K562 (cell line): ENCODE data around the gene TDRD3. TPM values are rescaled to one million over a fixed set of nuclear protein-coding genes. Genes with fewer than 3 reads are reported as not detected.

ENCODE experiments used
- ATAC-seq: fragments of 200-7000 bp; cut with Tn5 transposase; 3 replicates; pipeline ENCODE4 v1.9.1; 2020; ENCODE audit warnings: moderate library complexity
- BruUV-seq: library from RNA; stranded (reverse); fragments of 400-500 nt; replicated peaks from 2 replicates; lab custom pipeline; 2021; lab: Mats Ljungman, UMichigan
- CTCF ChIA-PET: fragments of 300-600 bp; formaldehyde crosslinking; extraction: SDS; loops from one replicate; lab custom pipeline; 2021; ENCODE audit warnings: low intra/inter-chr PET ratio; lab: Yijun Ruan, JAX
- POLR2A ChIA-PET: fragments of 300-600, 350-650 bp; sonication (Branson Sonifier 250); formaldehyde crosslinking; extraction: SDS; loops from one replicate; lab custom pipeline; 2021; ENCODE audit warnings: antibody characterized with exemption, inconsistent platforms; lab: Yijun Ruan, JAX
- DNase-seq, 4 experiments: peaks; one replicate each; pipeline versions ENCODE4 v3.0.0 to v3.0.0-alpha.2; 2011 to 2018; ENCODE audit warnings: low spot score in 3 of 4, mixed read lengths in 3 of 4; ENCODE audit errors: extremely low read depth in 1 of 4
- FAIRE-seq: peaks from 2 replicates; lab custom pipeline; 2011; peaks lifted over from hg19 to GRCh38; lab: Jason Lieb, UNC
- H2AFZ ChIP-seq: 2 replicates; pipeline ENCODE4 v1.6.0; 2011; ENCODE audit warnings: low read depth, low read length, control low read depth, inconsistent platforms
- H3K27ac ChIP-seq: fragments of 200-600 bp; 3 replicates; pipeline ENCODE4 v1.8.0; 2011; ENCODE audit warnings: low read depth, mild to moderate bottlenecking, control low read depth, inconsistent platforms, low read length, moderate library complexity, mixed read lengths; ENCODE audit errors: extremely low read depth
- H3K27me3 ChIP-seq, 2 experiments: fragments of 300-600 bp in 1 of 2; 2 replicates in 1 of 2; 3 replicates in 1 of 2; pipeline versions ENCODE4 v1.6.0 to v1.8.0; 2011; ENCODE audit warnings: inconsistent platforms in 2 of 2, low read length in 2 of 2, mild to moderate bottlenecking in 1 of 2, mixed read lengths in 1 of 2, moderate library complexity in 1 of 2; ENCODE audit not compliant: control insufficient read depth in 2 of 2, insufficient read depth in 2 of 2
- H3K36me3 ChIP-seq: fragments of 300-600 bp; 3 replicates; pipeline ENCODE4 v1.8.0; 2011; ENCODE audit warnings: mild to moderate bottlenecking, low read length, inconsistent platforms; ENCODE audit not compliant: control insufficient read depth, insufficient read depth
- H3K4me1 ChIP-seq, 2 experiments: fragments of 200-600 bp in 1 of 2; replicated peaks in 1 of 2; 2 replicates in 1 of 2; 3 replicates in 1 of 2; pipeline versions ENCODE4 v1.5.1 to v1.8.0; 2011; ENCODE audit warnings: inconsistent platforms in 2 of 2, low read length in 2 of 2, mild to moderate bottlenecking in 1 of 2, mixed read lengths in 1 of 2, moderate library complexity in 1 of 2; ENCODE audit not compliant: control insufficient read depth in 2 of 2, insufficient read depth in 2 of 2
- H3K4me2 ChIP-seq: 2 replicates; pipeline ENCODE4 v1.6.1; 2011; ENCODE audit warnings: low read length, control low read depth, inconsistent platforms, mixed read lengths; ENCODE audit not compliant: insufficient read depth
- H3K4me3 ChIP-seq: fragments of 200-600 bp; sonication (generic), shearing (Covaris generic); 2 replicates; pipeline ENCODE4 v1.5.1; 2016; ENCODE audit warnings: control low read depth, inconsistent platforms
- H3K79me2 ChIP-seq: fragments of 200-600 bp; 3 replicates; pipeline ENCODE4 v1.8.0; 2011; ENCODE audit warnings: low read length, inconsistent platforms; ENCODE audit not compliant: control insufficient read depth, insufficient read depth
- H3K9ac ChIP-seq, 2 experiments: 2 replicates each; pipeline versions ENCODE4 v1.6.0 to v1.6.1; 2011; ENCODE audit warnings: low read depth in 2 of 2, low read length in 2 of 2, control low read depth in 1 of 2, inconsistent platforms in 1 of 2, mild to moderate bottlenecking in 1 of 2, mixed read lengths in 1 of 2; ENCODE audit not compliant: insufficient read depth in 1 of 2
- H3K9me1 ChIP-seq: one replicate; pipeline ENCODE4 v1.6.0; 2011; ENCODE audit warnings: inconsistent platforms, mild to moderate bottlenecking, low read length, moderate library complexity; ENCODE audit not compliant: control insufficient read depth, insufficient read depth
- H3K9me3 ChIP-seq: replicated peaks from 2 replicates; pipeline ENCODE4 v1.5.1; 2011; ENCODE audit warnings: low read depth, low read length, inconsistent platforms; ENCODE audit not compliant: control insufficient read depth, insufficient read depth
- H4K20me1 ChIP-seq: replicated peaks from 2 replicates; pipeline ENCODE4 v1.6.1; 2011; ENCODE audit warnings: low read length, inconsistent platforms, mixed read lengths; ENCODE audit not compliant: control insufficient read depth, insufficient read depth
- CBFA2T2 ChIP-seq: fragments of 450-650 bp; conservative IDR thresholded peaks from 2 replicates; pipeline ENCODE4 v1.6.1; 2017; ENCODE audit warnings: mild to moderate bottlenecking
- CBFA2T3 ChIP-seq: fragments of 450-650 bp; IDR thresholded peaks from 2 replicates; pipeline ENCODE4 v1.6.1; 2017
- CBX5 ChIP-seq: IDR thresholded peaks from 2 replicates; pipeline ENCODE4 v1.6.1; 2014; ENCODE audit warnings: low read depth, borderline replicate concordance
- CHCHD3 ChIP-seq: fragments of 250-450 bp; sonication (Bioruptor Pico); IDR thresholded peaks from 2 replicates; pipeline ENCODE4 v2.1.2; 2022; ENCODE audit warnings: mild to moderate bottlenecking
- DEAF1 ChIP-seq: fragments of 450-650 bp; formaldehyde crosslinking; IDR thresholded peaks from 2 replicates; pipeline ENCODE4 v1.4.0; 2020; ENCODE audit warnings: mild to moderate bottlenecking, moderate library complexity
- ELF4 ChIP-seq: fragments of 450-650 bp; formaldehyde crosslinking; IDR thresholded peaks from 2 replicates; pipeline ENCODE4 v1.4.0; 2022; ENCODE audit warnings: missing genetic modification characterization
- FOS ChIP-seq: IDR thresholded peaks from 3 replicates; pipeline ENCODE4 v1.6.1; 2011; ENCODE audit not compliant: insufficient read length; ENCODE audit errors: extremely low read depth
- FOXP4 ChIP-seq: sonication (generic); formaldehyde crosslinking; IDR thresholded peaks from 2 replicates; pipeline ENCODE4 v1.8.0; 2022; ENCODE audit warnings: mild to moderate bottlenecking, missing genetic modification reagents, borderline replicate concordance
- NELFE ChIP-seq: IDR thresholded peaks from 2 replicates; pipeline ENCODE4 v1.6.1; 2011; ENCODE audit warnings: mild to moderate bottlenecking; ENCODE audit not compliant: insufficient read depth, insufficient read length
- NR0B1 ChIP-seq: fragments of 450-650 bp; IDR thresholded peaks from one replicate; pipeline ENCODE4 v1.6.1; 2018; ENCODE audit warnings: mild to moderate bottlenecking, moderate library complexity; ENCODE audit not compliant: partially characterized antibody
- RBM22 ChIP-seq: fragments of 200-400 bp; formaldehyde crosslinking; IDR thresholded peaks from 2 replicates; pipeline ENCODE4 v1.6.1; 2018; ENCODE audit warnings: low read length, low read depth; ENCODE audit not compliant: poor library complexity, severe bottlenecking
- SMARCE1 ChIP-seq: fragments of 450-650 bp; IDR thresholded peaks from 2 replicates; pipeline ENCODE4 v1.7.1; 2016; ENCODE audit warnings: mild to moderate bottlenecking
- ZNF174 ChIP-seq: fragments of 250-450 bp; sonication (Bioruptor Pico); IDR thresholded peaks from 2 replicates; pipeline ENCODE4 v1.4.0; 2020; ENCODE audit warnings: mild to moderate bottlenecking
- WGBS: fragments of 100-300 bp; shearing (Covaris generic); methylation state at CpG from one replicate; pipeline ENCODE4 v1.1.6; 2016; ENCODE audit warnings: low coverage, mixed read lengths; ENCODE audit not compliant: insufficient coverage; ENCODE audit errors: missing lambda C conversion rate; 5-methylcytosine and 5-hydroxymethylcytosine counted together
- in situ Hi-C: fragments of 300-500 bp; cut with MboI; formaldehyde crosslinking; loops from 4 replicates; pipeline ENCODE4 v1.15.0; 2018; ENCODE audit warnings: inconsistent platforms, mixed read lengths
- intact Hi-C: fragments of 100-400 bp; cut with micrococcal nuclease; formaldehyde crosslinking; loops from 2 replicates; pipeline ENCODE4 v1.14.2; 2022
- polyA plus RNA-seq, 8 experiments: library from polyadenylated mRNA; depleted of rRNA in 4 of 8; stranded (reverse) in 5 of 8; unstranded in 3 of 8; fragments of >200 nt; fragmentation: Nextera tagmentation in 2 of 8; fragmentation: Illumina TruSeq in 1 of 8; extraction: Ambion mirVana in 2 of 8; extraction: Trizol in 1 of 8; gene quantifications; 2 replicates each; pipeline versions ENCODE4 v1.2.1 to v1.2.3, GENCODE V29; 2011 to 2014; ENCODE audit warnings: inconsistent platforms in 1 of 8, missing spikeins in 1 of 8
- total RNA-seq, 7 experiments: library from RNA; depleted of rRNA in 6 of 7; stranded (reverse); fragments of >200 nt in 6 of 7; fragmentation: Illumina TruSeq in 2 of 7; extraction: Trizol in 2 of 7; gene quantifications; 2 replicates each; pipeline versions ENCODE4 v1.2.1 to v1.2.3, GENCODE V29; 2011 to 2021; ENCODE audit warnings: low replicate concordance in 1 of 7

Gene TDRD3
- total and polyA plus RNA-seq, 9 of the 15 experiments (the other 6 are each of a cell fraction or from before 2014, with no cell fraction given) = 3.6 to 16.4 (median 9.5) TPM

GRCh38 chr13:60427285-60427684 lies 30.3 kb downstream of the TDRD3 start:
- no TSS peak for BruUV-seq
- no peak overlapping the region for H3K9ac ChIP-seq
- H3K36me3 ChIP-seq = no peaks in the 10 kb centered on the region
- H3K4me3 ChIP-seq = no peak overlapping the region
- no peaks in the 10 kb centered on the region for H4K20me1 ChIP-seq
- DNase-seq (no peak), FAIRE-seq (no peak), ATAC-seq (no peak)
- H3K9me3 ChIP-seq = no peaks in the 10 kb centered on the region
- no peak overlapping the region for H3K4me2 ChIP-seq
- ChIA-PET CTCF (no interaction called here), POLR2A (no interaction called here)
- intact Hi-C loops = loop anchor here (10.0 kb wide), 1 partner anchor 652 kb away; no protein-coding TSS in a partner anchor
- no peaks in the 10 kb centered on the region for H3K79me2 ChIP-seq
- no peak overlapping the region for H2AFZ ChIP-seq
- H3K27me3 ChIP-seq = no peaks in the 10 kb centered on the region
- TF ChIP-seq CHCHD3 (CRISPR knock-in tag) = no peak
- TF ChIP-seq SMARCE1 = no peak
- TF ChIP-seq FOS = no peak
- no peak for TF ChIP-seq ELF4 (CRISPR knock-in tag)
- TF ChIP-seq RBM22 = no peak
- no peak for TF ChIP-seq DEAF1 (CRISPR knock-in tag)
- no peak for TF ChIP-seq NR0B1
- no peak for TF ChIP-seq CBFA2T2
- no peak for TF ChIP-seq NELFE
- TF ChIP-seq ZNF174 (CRISPR knock-in tag) = no peak
- no peak for TF ChIP-seq CBFA2T3
- no peak for TF ChIP-seq FOXP4
- TF ChIP-seq CBX5 = no peak
- in situ Hi-C loops = no loop called here
- H3K9me1 ChIP-seq = no peaks in the 10 kb centered on the region
- no peaks in the 10 kb centered on the region for H3K4me1 ChIP-seq
- 71% methylated on average over 5 of the region's 5 CpGs for WGBS
- no peak overlapping the region for H3K27ac ChIP-seq
